RWPE2 (cell line): ENCODE results near the gene MYO1B.

ENCODE experiments used
- ATAC-seq: fragments of 200-7000 bp; cut with Tn5 transposase; 3 replicates; pipeline ENCODE4 v1.9.1; 2021; ENCODE audit warnings: low read depth
- DNase-seq: peaks from one replicate; pipeline ENCODE4 v3.0.0-alpha.2; 2020; ENCODE audit warnings: low spot score
- H3K27ac ChIP-seq: fragments of 450-650 bp; 2 replicates; pipeline ENCODE4 v1.5.1; 2017; ENCODE audit warnings: mild to moderate bottlenecking; ENCODE audit not compliant: poor library complexity, severe bottlenecking
- H3K27me3 ChIP-seq: fragments of 250-450 bp; sonication (Bioruptor Pico); 2 replicates; pipeline ENCODE4 v1.5.1; 2021; ENCODE audit warnings: mild to moderate bottlenecking, moderate library complexity; ENCODE audit not compliant: insufficient read depth, poor library complexity, severe bottlenecking
- H3K36me3 ChIP-seq: fragments of 250-450 bp; sonication (Bioruptor Pico); 2 replicates; pipeline ENCODE4 v1.5.1; 2020; ENCODE audit warnings: low read depth, mild to moderate bottlenecking, moderate library complexity
- H3K4me1 ChIP-seq: fragments of 250-450 bp; sonication (Bioruptor Pico); 2 replicates; pipeline ENCODE4 v1.5.1; 2021; ENCODE audit warnings: mild to moderate bottlenecking, moderate library complexity; ENCODE audit not compliant: insufficient read depth, poor library complexity, severe bottlenecking
- H3K4me3 ChIP-seq: fragments of 250-450 bp; sonication (Bioruptor Pico); 2 replicates; pipeline ENCODE4 v1.5.1; 2021; ENCODE audit warnings: mild to moderate bottlenecking, moderate library complexity; ENCODE audit not compliant: severe bottlenecking
- H3K9me3 ChIP-seq: fragments of 250-450 bp; sonication (Bioruptor Pico); 2 replicates; pipeline ENCODE4 v1.5.1; 2021; ENCODE audit warnings: mild to moderate bottlenecking, moderate library complexity; ENCODE audit not compliant: severe bottlenecking
- TF ChIP-seq, protein P1 (sequence below): fragments of 450-650 bp; IDR thresholded peaks from one replicate; pipeline ENCODE4 v1.5.1; 2017; ENCODE audit warnings: mild to moderate bottlenecking, moderate library complexity; ENCODE audit not compliant: poor library complexity, severe bottlenecking

MYO1B gene

DNA sequence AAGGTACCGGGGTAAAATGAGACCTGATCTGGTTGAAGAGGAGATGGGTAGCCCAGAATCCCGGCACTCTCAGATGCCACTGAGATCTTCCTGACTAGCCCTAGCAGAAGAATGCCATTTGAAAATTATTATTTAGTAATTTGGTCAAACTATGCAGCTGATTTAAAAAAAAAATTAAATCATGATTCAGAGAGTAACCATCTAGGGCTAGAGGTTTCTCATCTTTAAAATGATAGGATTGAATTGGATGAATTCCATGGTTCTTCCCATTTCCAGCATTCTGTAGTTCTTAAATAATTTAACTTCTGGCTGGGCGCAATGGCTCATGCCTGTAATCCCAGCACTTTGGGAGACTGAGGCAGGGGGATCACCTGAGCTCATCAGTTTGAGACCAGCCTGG lies 106.1 kb downstream of the MYO1B start:
- peaks cover 97% of the 10 kb centered on the region for H3K36me3 ChIP-seq
- DNase-seq = no peak

DNA sequence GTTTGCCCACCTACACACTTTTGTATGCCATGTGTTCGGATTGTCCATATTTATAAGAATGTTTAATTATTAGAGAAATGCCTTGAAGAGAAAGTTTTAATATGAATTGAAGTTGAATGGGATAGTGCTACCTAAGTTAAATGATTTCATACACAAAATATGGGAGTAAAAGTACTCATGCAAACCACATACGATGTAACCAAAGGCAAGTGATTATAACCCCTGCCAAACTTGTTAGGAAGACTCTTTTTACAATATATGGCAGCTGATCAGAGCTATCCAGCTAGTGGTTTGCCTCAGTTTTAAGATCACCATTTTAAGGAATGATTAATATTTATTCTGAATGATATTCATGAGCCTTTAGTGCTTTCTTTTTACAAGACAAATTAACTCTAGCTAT lies 106.7 kb downstream of the MYO1B start:
- DNase-seq (no peak), ATAC-seq (no peak)
- TF ChIP-seq, protein P1, sequence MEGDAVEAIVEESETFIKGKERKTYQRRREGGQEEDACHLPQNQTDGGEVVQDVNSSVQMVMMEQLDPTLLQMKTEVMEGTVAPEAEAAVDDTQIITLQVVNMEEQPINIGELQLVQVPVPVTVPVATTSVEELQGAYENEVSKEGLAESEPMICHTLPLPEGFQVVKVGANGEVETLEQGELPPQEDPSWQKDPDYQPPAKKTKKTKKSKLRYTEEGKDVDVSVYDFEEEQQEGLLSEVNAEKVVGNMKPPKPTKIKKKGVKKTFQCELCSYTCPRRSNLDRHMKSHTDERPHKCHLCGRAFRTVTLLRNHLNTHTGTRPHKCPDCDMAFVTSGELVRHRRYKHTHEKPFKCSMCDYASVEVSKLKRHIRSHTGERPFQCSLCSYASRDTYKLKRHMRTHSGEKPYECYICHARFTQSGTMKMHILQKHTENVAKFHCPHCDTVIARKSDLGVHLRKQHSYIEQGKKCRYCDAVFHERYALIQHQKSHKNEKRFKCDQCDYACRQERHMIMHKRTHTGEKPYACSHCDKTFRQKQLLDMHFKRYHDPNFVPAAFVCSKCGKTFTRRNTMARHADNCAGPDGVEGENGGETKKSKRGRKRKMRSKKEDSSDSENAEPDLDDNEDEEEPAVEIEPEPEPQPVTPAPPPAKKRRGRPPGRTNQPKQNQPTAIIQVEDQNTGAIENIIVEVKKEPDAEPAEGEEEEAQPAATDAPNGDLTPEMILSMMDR = no peak
- peaks cover 97% of the 10 kb centered on the region for H3K36me3 ChIP-seq
- H3K27ac ChIP-seq = peak overlapping the region; percentile 10
- peaks cover 13% of the 10 kb centered on the region for H3K4me1 ChIP-seq
- H3K27me3 ChIP-seq = no peaks in the 10 kb centered on the region
- H3K9me3 ChIP-seq = no peaks in the 10 kb centered on the region
- H3K4me3 ChIP-seq = no peak overlapping the region

More for the DNA sequence above, 106.1 kb downstream of the MYO1B start:
- no peak overlapping the region for H3K27ac ChIP-seq
- H3K4me1 ChIP-seq = peaks cover 14% of the 10 kb centered on the region
- TF ChIP-seq, protein P1 = no peak
- no peak for ATAC-seq
- H3K27me3 ChIP-seq = no peaks in the 10 kb centered on the region
- H3K4me3 ChIP-seq = no peak overlapping the region
- no peaks in the 10 kb centered on the region for H3K9me3 ChIP-seq

DNA sequence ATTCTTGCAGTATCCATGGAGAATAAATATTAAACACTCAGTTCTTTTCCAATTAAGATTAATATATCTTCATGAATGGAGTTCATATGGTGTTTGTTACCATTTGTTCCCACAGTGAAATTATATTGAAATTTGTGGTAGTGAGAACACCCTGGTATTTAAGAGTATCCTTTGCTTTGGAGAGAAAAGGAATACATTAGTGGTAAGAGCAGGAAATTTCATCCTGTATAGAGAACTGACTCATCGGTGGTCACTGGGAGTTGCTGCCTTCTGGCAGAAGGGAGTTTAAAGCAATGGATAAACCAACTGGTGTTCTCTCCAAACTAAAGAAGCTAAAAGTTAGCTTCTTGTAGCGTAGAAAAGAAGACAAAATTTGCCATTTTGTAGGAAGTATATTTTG lies 107.3 kb downstream of the MYO1B start:
- Histone ChIP-seq H3K36me3 (peaks cover 97% of the 10 kb centered on the region), H3K27ac (peak overlapping the region; percentile 10), H3K9me3 (no peaks in the 10 kb centered on the region), H3K4me3 (no peak overlapping the region), H3K27me3 (no peaks in the 10 kb centered on the region), H3K4me1 (peaks cover 13% of the 10 kb centered on the region)
- peak; percentile 66; the same call in 1 of the 3 replicates for ATAC-seq
- TF ChIP-seq, protein P1 = no peak
- no peak for DNase-seq

DNA sequence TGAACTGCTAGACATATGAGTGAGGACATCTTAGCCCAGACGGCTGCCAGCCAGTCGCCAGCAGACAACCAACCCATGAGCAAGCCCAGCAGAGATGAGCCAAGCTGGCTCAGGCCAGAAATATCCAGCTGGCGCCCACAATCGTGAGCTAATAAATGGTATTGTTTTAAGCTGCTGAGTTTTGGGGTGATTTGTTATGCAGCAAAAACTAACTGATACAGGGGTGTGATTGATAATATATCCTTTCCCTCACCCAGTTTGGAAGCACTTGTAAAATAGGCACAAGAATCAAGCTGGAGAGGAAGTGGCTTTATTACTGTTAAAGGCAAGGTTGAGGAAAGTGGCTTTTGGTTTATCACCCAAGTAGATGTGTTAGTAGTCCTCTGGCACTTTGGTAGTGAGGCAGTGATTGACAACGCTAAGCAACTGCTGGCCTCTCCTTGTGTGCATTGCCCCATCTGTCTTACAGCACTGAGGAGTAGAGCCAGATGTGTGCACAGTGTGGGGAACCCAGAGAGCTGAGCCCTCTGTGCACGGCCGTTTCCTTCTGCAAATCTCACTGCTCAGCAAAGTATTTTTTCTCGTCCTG lies 110.1 kb downstream of the MYO1B start:
- H3K9me3 ChIP-seq = no peaks in the 10 kb centered on the region
- no peak overlapping the region for H3K4me3 ChIP-seq
- H3K27ac ChIP-seq = no peak overlapping the region
- H3K36me3 ChIP-seq = peaks cover 92% of the 10 kb centered on the region
- H3K4me1 ChIP-seq = peaks cover 13% of the 10 kb centered on the region
- ATAC-seq (no peak), DNase-seq (no peak)
- no peaks in the 10 kb centered on the region for H3K27me3 ChIP-seq
- TF ChIP-seq, protein P1 = no peak

DNA sequence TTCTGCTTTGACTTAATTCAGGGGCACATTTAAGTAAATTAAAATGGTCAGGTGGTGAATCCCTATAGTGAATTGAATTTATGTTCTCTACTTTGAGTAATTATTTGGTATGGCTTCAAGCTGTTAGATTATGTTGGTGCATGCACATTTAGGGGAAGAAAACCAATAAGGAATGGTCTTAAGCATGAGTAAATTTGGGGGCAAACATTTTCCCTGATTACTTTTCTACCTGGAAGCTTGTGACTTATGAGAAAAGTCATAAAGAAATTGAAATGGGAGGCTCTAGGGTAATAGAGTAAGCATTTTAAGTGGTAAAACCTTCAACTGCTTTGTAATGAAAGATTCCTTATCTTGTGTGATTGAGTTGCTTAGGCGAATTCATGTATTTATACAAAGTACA lies 112.5 kb downstream of the MYO1B start:
- Histone ChIP-seq H3K4me1 (no peaks in the 10 kb centered on the region), H3K9me3 (no peaks in the 10 kb centered on the region), H3K36me3 (peaks cover 94% of the 10 kb centered on the region), H3K27me3 (no peaks in the 10 kb centered on the region), H3K4me3 (no peak overlapping the region), H3K27ac (no peak overlapping the region)
- DNase-seq = no peak
- no peak for ATAC-seq
- TF ChIP-seq, protein P1 = no peak
